GM18951 (cell line): ENCODE data around the gene THAP7.
"Not testable (repeated sequence)": the region's sequence is repeated elsewhere in the genome, so short reads cannot be mapped to it uniquely, and the experiment has no call there.

Source experiments
- POLR2A ChIP-seq: IDR thresholded peaks from 4 replicates; pipeline ENCODE4 v1.6.1; 2011; ENCODE audit warnings: mild to moderate bottlenecking; ENCODE audit not compliant: insufficient read length, insufficient read depth; ENCODE audit errors: extremely low read depth
- in situ Hi-C: fragments of 300-500 bp; cut with MboI; formaldehyde crosslinking; loops from one replicate; pipeline ENCODE4 v1.12.0; 2022; ENCODE audit warnings: low sequenced_read_pairs, mixed read lengths, inconsistent platforms; ENCODE audit not compliant: unreplicated experiment

THAP7 gene

GRCh38 chr22:21012446-21013407 is 10.8 kb upstream of the THAP7 start:
- in situ Hi-C loops = no loop called here
- TF ChIP-seq POLR2A = no peak

DNA sequence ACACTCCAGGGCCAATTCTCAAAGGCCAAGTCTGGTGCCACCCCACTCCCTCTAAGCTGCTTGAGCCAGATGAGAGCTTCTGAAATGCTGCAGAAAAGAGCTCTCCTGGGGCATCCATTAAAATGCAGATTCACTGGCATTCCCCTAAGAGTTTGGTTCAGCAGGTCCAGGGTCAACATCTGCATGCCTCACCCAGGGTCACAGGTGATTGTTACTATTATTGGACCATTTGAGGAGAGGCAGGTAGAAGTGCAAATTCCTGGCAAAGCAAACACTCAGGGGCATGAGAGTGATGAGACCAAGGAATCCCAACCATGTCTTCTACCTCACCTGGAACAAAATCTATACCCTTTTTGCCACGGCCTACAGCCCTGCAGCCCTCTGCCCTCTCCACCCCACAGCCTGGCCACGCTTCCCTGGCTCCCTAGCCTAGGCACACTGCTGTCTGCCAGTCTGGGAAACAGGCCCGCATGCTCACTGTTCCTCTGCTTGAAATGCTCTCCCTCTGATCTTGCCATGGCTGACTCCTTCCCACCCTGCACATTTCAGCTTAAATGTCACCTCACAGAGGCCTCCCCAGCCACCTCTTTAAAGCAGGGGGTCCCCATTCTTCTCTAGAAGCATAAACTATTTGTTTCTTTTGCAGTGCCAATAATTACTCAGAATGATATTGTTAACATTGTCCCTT is 8.7 kb upstream of the THAP7 start:
- in situ Hi-C loops = no loop called here

DNA sequence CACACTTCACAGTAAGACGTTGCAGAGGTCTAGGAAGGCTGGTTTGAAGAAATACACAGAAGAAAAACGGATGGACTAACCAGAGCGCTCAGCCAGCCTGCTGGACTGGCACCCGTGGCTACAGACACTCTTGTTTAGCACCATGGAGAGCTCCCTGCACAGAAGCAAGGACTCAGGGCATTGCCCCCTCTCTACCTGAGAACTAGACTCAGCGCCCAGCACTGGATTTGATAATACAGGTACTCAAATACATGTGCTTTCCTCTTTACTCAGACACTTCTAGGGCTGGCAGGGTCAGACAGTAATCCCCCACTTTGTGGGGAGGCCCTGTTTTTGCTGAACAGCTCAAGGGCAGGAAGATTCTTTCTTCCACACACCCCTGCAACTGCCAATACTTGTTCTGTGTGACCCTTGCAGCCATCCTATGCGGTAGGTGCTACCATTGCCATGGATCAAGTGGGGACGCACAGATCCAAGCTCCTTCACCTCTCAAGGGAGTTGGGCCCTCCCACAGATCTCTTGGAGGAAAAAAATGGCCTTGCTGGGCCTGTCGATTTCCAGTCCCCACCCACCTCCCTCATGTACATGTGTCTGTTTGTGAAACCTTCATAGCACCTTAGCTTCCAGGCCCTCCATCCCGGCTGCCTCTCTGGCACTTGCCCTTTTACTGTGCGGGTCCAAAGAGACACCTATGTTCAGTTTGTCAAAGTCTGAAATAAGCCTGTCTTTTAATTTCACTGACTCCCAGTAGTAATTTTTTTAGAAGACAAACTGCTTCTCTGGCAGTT is 7.9 kb upstream of the THAP7 start:
- in situ Hi-C loops = no loop called here
- TF ChIP-seq POLR2A = no peak

More for the DNA sequence above, 8.7 kb upstream of the THAP7 start:
- no peak for TF ChIP-seq POLR2A

DNA sequence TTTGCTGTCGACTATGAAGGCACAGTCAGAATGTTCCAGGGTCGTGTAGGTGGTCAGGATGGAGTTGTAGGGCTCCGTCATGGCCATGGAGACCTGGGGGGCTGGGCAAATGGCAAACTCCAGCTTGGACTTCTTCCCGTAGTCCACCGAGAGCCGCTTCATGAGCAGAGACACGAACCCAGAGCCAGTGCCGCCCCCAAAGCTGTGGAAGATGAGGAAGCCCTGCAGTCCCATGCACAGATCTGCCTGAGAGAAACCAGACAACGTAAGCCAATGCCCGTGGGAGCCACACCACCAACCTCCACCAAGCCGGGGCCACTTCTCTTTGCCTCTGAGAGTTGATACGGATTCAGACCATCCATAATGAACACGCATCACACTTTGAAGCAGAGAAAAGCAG is 7.3 kb upstream of the THAP7 start:
- in situ Hi-C loops = not testable (repeated sequence)

- TF ChIP-seq POLR2A = no peak
- in situ Hi-C loops = no loop called here
Measured at GRCh38 chr22:21003782-21004181, 1.9 kb upstream of the THAP7 start.

DNA sequence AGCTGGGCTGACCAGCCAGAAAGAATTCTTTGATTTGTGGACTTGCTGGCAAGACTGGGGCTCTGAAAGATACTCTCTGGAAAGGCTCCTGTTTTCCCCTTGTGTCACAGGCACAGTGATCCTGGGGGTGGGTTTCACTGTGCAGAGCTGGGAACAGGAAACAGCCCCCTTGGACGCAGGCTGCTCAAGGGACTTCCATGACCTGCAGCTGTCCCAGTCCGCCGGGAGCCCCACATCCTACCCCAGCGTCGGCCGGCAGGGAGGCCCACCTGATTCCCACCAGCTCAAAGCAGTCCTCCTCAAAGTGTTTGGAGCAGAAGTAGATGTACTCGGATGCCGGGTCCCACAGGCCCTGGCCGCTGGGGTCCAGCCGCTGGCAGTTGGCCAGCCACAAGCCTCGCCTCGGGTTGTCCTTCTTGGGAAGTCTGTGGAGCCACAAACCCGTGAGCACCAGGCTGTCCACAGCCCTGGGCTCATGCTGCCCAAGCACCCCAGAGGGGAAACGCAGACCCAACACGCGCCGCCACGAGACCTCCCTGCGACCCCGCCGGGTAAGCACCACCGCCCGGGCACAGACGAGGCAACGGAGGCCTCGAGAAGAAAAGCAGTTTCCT is 824 bp downstream of the THAP7 start:
- no peak for TF ChIP-seq POLR2A
- in situ Hi-C loops = no loop called here

GRCh38 chr22:21000207-21000986 is 1.5 kb downstream of the THAP7 start:
- peak; percentile 7 for TF ChIP-seq POLR2A
- in situ Hi-C loops = no loop called here

- in situ Hi-C loops = no loop called here
- TF ChIP-seq POLR2A = peak; percentile 19
Measured at GRCh38 chr22:20999350-21000206, 2.3 kb downstream of the THAP7 start.

DNA sequence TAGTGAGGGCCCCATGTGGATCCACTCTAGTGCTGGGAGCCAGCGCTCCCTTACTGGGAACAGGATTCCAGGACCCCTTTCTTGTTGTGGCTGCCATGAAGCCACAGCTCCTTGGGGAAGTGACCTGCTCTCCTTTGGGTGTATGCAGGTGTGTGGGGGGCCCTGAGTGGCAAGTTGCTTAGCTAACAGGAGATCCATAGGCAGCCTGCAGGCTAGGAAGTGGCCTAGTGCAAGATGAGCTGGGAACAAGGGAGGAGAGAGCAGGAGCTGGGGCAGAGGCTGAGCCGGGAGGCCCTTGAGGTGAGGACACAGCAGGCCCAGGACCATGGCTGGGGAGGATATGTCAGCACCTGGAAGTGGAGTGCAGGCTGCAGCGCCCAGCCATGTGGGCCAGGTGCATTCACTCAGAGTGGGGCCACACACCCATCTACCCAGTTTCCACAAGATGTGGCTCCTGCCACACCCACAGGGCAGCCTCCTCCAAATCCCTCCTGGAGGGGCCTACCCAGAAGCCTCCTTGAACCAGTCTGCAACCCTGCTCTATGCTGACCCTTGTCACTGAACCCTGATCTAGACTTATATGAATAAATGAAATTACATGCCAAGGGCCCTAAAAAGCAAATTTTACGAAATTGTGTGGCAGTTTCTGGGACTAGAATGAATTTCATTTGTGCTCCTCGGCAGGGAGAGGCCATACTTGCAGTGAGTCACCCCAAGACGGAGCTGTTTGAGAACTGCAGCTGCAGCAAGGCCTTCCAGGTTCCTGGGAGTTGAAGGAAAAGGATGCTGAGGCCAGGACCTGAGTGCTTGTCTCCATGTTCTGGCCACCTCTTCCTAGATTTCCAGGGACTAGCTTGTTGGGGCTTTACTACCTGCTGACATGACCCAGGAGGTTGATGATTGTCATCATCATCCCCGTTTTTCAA is 3.2 kb downstream of the THAP7 start:
- in situ Hi-C loops = no loop called here
- no peak for TF ChIP-seq POLR2A

- no peak for TF ChIP-seq POLR2A
- in situ Hi-C loops = no loop called here
Measured at GRCh38 chr22:20997536-20998257, 4.2 kb downstream of the THAP7 start.
